Keratinocyte (primary cell): ENCODE results near the gene TALDO1. TPM values are rescaled to one million over a fixed set of nuclear protein-coding genes. Genes with fewer than 3 reads are reported as not detected.

Source experiments
- DNase-seq: peaks from one replicate; pipeline ENCODE4 v3.0.0-alpha.2; 2011; ENCODE audit warnings: low read depth, missing footprints, low spot score
- FAIRE-seq: peaks from 2 replicates; lab custom pipeline; 2011; peaks lifted over from hg19 to GRCh38; lab: Jason Lieb, UNC
- H2AFZ ChIP-seq: 2 replicates; pipeline ENCODE4 v1.6.0; 2012; ENCODE audit warnings: low read length, control low read depth, inconsistent platforms; ENCODE audit not compliant: control insufficient read depth
- H3K27ac ChIP-seq: 2 replicates; pipeline ENCODE4 v1.5.1; 2011; ENCODE audit warnings: low read length; ENCODE audit not compliant: control insufficient read depth, insufficient read depth
- H3K27me3 ChIP-seq: 3 replicates; pipeline ENCODE4 v1.6.0; 2011; ENCODE audit warnings: low read length; ENCODE audit not compliant: control insufficient read depth, insufficient read depth; ENCODE audit errors: extremely low read depth
- H3K36me3 ChIP-seq, 2 experiments: 2 replicates in 1 of 2; 3 replicates in 1 of 2; pipeline ENCODE4 v1.5.1; 2011; ENCODE audit warnings: low read length in 2 of 2, mild to moderate bottlenecking in 1 of 2; ENCODE audit not compliant: control insufficient read depth in 2 of 2, insufficient read depth in 2 of 2; ENCODE audit errors: extremely low read depth in 1 of 2
- H3K4me1 ChIP-seq: 3 replicates; pipeline ENCODE4 v1.5.1; 2011; ENCODE audit warnings: low read length; ENCODE audit not compliant: control insufficient read depth, insufficient read depth; ENCODE audit errors: extremely low read depth
- H3K4me2 ChIP-seq: 3 replicates; pipeline ENCODE4 v1.6.0; 2011; ENCODE audit warnings: low read depth, low read length; ENCODE audit not compliant: control insufficient read depth, insufficient read depth; ENCODE audit errors: extremely low read depth
- H3K4me3 ChIP-seq, 3 experiments: fragments of 200-600 bp in 1 of 3; sonication (generic) in 1 of 3; 2 replicates in 2 of 3; 3 replicates in 1 of 3; pipeline ENCODE4 v1.5.1; 2011 to 2016; ENCODE audit warnings: low read length in 3 of 3, mild to moderate bottlenecking in 3 of 3, control low read depth in 2 of 3, inconsistent platforms in 1 of 3, low read depth in 1 of 3, mixed read lengths in 1 of 3, mixed run types in 1 of 3, moderate library complexity in 1 of 3; ENCODE audit not compliant: control insufficient read depth in 2 of 3, insufficient read depth in 2 of 3; ENCODE audit errors: extremely low read depth in 1 of 3
- H3K79me2 ChIP-seq: 2 replicates; pipeline ENCODE4 v1.6.0; 2012; ENCODE audit warnings: low read length; ENCODE audit not compliant: control insufficient read depth, insufficient read depth
- H3K9ac ChIP-seq: 3 replicates; pipeline ENCODE4 v1.6.0; 2011; ENCODE audit warnings: low read length; ENCODE audit not compliant: control insufficient read depth, insufficient read depth; ENCODE audit errors: extremely low read depth
- H3K9me1 ChIP-seq: 3 replicates; pipeline ENCODE4 v1.6.0; 2011; ENCODE audit warnings: low read length; ENCODE audit not compliant: control insufficient read depth, insufficient read depth; ENCODE audit errors: extremely low read depth
- H3K9me3 ChIP-seq: 2 replicates; pipeline ENCODE4 v1.5.1; 2012; ENCODE audit warnings: low read depth, low read length; ENCODE audit not compliant: control insufficient read depth
- H4K20me1 ChIP-seq: 3 replicates; pipeline ENCODE4 v1.6.0; 2011; ENCODE audit warnings: low read length; ENCODE audit not compliant: control insufficient read depth, insufficient read depth; ENCODE audit errors: extremely low read depth
- CTCF ChIP-seq, 3 experiments: IDR thresholded peaks in 1 of 3; conservative IDR thresholded peaks in 1 of 3; optimal IDR thresholded peaks in 1 of 3; 2 replicates in 2 of 3; 3 replicates in 1 of 3; pipeline versions ENCODE3 to v1.5.1; 2011; ENCODE audit warnings: low read length in 3 of 3, mild to moderate bottlenecking in 3 of 3, moderate library complexity in 2 of 3, control low read depth in 1 of 3, inconsistent platforms in 1 of 3; ENCODE audit not compliant: insufficient read depth in 2 of 3; ENCODE audit errors: extremely low read depth in 1 of 3
- EZH2 ChIP-seq: IDR thresholded peaks from one replicate; pipeline ENCODE4 v1.6.1; 2012; ENCODE audit warnings: inconsistent platforms, mild to moderate bottlenecking, low read length, moderate library complexity
- dilution Hi-C: fragments of 300-500 bp; cut with MboI; formaldehyde crosslinking; loops from one replicate; pipeline ENCODE4 v1.7.0; 2020; ENCODE audit warnings: low sequenced_read_pairs; ENCODE audit not compliant: extremely low pct_ligation_motif_present
- polyA plus RNA-seq, 5 experiments: library from polyadenylated mRNA; depleted of rRNA in 3 of 5; stranded (reverse) in 3 of 5; stranded (forward) in 1 of 5; unstranded in 1 of 5; fragments of >200 nt; gene quantifications; 1 replicate in 1 of 5; 2 replicates in 3 of 5; 3 replicates in 1 of 5; pipeline versions ENCODE4 v1.2.1 to v1.2.3, GENCODE V29; 2011 to 2012; ENCODE audit warnings: missing spikeins in 2 of 5, low read depth in 1 of 5, low replicate concordance in 1 of 5

The TALDO1 gene
- polyA plus RNA-seq, 1 donor (not counting 4 experiments of a cell fraction or from before 2014, with no cell fraction given) = 162 TPM

DNA sequence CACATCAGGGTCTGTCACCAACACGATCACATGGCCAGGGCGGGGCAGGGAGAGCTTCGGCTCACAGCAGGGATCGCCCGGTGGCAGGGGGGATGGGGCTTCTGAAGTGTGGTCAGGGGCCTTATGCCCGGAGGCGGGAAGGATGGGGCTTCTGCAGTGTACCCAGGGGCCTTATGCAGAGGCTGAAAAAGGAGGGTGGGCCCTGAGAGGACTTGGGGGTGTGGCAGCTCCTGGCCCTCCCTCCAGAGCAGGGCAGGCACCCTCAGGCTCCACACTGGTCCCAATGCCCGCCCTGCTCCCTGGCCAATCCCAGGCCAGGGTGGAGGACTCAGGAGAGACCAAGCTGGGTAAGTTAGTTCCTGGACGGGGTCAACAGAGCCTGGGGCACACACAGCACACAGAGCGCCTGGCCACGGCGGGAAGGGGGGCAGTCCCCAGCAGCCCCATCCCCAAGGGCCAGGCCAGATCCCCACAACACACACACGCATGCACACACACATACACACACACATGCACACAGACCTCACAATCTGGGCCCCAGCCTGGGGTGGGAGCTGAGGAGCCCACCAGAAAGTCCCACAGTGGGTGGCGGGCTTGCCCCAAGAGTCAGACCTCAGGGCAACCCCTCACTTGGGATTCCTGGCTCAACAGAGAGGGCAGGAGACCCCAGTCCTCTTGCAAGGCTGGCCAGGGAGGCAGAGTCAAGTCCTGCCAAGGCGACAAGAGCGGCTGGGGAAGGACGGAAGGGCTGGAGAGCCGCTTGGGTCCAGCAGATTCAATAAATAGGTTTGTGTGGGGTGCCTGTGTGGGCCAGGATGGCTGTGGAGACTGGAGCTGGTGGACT is 43.7 kb downstream of the TALDO1 start:
- FAIRE-seq = no peak

GRCh38 chr11:791658-792534 is 44.6 kb downstream of the TALDO1 start:
- H3K4me2 ChIP-seq = no peak overlapping the region
- no peak overlapping the region for H3K27ac ChIP-seq
- TF ChIP-seq EZH2 (no peak), CTCF (optimal IDR thresholded peaks at IDR 0.05 in 1 of 3, IDR thresholded peaks at IDR 0.05 in 1 of 3, conservative IDR thresholded peaks at IDR 0.05 in 1 of 3; ENCODE audit: extremely low read depth in 1 of 3, insufficient read depth in 2 of 3, low read length in 3 of 3) (no peak)
- dilution Hi-C loops = no loop called here
- no peak overlapping the region for H3K4me3 ChIP-seq
- peaks cover 10% of the 10 kb centered on the region for H3K4me1 ChIP-seq
- H3K79me2 ChIP-seq = no peaks in the 10 kb centered on the region
- no peak overlapping the region for H3K9ac ChIP-seq
- peaks cover 8% of the 10 kb centered on the region for H3K27me3 ChIP-seq
- no peaks in the 10 kb centered on the region for H3K9me3 ChIP-seq
- FAIRE-seq (no peak), DNase-seq (no peak)
- no peaks in the 10 kb centered on the region for H3K9me1 ChIP-seq
- peaks cover 8 to 11% of the 10 kb centered on the region in 2 experiments for H3K36me3 ChIP-seq
- no peak overlapping the region for H2AFZ ChIP-seq
- no peaks in the 10 kb centered on the region for H4K20me1 ChIP-seq

More for the DNA sequence above, 43.7 kb downstream of the TALDO1 start:
- no peak for DNase-seq
- peaks cover 3% of the 10 kb centered on the region for H3K4me1 ChIP-seq
- H3K9me3 ChIP-seq = no peaks in the 10 kb centered on the region
- no peaks in the 10 kb centered on the region for H3K9me1 ChIP-seq
- no peak overlapping the region for H3K4me3 ChIP-seq
- no peaks in the 10 kb centered on the region for H4K20me1 ChIP-seq
- H3K27ac ChIP-seq = no peak overlapping the region
- no peak overlapping the region for H3K4me2 ChIP-seq
- TF ChIP-seq CTCF (optimal IDR thresholded peaks at IDR 0.05 in 1 of 3, IDR thresholded peaks at IDR 0.05 in 1 of 3, conservative IDR thresholded peaks at IDR 0.05 in 1 of 3; ENCODE audit: extremely low read depth in 1 of 3, insufficient read depth in 2 of 3, low read length in 3 of 3) (no peak), EZH2 (no peak)
- H3K79me2 ChIP-seq = no peaks in the 10 kb centered on the region
- dilution Hi-C loops = no loop called here
- H3K36me3 ChIP-seq = peaks cover 8 to 11% of the 10 kb centered on the region in 2 experiments
- H2AFZ ChIP-seq = no peak overlapping the region
- no peak overlapping the region for H3K9ac ChIP-seq
- H3K27me3 ChIP-seq = peaks cover 8% of the 10 kb centered on the region
